ENCODE results near the gene CAP2.

DNA sequence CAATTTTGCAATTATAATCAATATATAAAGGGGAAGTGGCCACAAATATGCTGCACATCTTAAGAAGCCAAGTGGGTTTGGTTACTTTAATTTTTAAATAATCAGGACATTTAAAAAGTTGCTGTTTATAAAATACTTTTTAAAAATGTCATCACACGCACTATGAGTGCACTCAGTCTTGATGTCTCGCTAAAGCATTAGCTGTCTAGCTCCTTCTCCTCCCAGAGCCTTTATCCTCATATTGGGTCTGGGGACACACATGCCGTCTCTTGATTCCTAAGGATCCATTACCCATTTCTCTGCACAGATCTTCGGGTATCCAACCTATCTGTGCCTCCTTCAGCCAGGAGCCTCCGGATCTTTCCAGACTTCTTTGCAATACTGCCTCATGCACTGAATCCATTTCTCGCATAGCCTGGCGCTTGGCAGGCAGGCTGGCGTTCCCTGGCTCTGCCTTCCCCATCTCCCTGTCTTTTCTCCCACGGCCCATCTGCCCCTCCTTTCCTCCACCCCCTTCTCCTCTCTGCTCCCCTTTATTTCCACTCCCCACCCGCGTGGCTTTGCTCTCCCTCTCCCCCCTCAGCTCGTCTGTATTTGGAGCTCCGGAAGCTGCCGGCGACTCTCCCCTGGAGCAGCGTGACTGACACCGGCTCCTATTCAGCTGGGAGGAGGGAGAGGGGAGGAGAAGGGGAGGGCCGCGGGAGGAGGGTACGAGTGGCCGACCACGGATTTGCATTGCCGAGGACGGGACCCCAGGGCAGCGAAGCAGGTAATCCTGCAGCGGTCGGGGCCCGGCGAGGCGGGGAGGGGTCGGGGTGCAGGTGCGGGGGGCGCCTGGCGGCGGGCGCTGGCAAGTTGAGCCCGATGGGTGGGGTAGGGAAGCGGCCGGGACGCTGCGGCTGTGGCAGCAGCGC lies at the start of gene CAP2:
- TF ChIP-seq POLR2A (IDR thresholded peaks at IDR 0.05): no peak
- TF ChIP-seq, protein P1, sequence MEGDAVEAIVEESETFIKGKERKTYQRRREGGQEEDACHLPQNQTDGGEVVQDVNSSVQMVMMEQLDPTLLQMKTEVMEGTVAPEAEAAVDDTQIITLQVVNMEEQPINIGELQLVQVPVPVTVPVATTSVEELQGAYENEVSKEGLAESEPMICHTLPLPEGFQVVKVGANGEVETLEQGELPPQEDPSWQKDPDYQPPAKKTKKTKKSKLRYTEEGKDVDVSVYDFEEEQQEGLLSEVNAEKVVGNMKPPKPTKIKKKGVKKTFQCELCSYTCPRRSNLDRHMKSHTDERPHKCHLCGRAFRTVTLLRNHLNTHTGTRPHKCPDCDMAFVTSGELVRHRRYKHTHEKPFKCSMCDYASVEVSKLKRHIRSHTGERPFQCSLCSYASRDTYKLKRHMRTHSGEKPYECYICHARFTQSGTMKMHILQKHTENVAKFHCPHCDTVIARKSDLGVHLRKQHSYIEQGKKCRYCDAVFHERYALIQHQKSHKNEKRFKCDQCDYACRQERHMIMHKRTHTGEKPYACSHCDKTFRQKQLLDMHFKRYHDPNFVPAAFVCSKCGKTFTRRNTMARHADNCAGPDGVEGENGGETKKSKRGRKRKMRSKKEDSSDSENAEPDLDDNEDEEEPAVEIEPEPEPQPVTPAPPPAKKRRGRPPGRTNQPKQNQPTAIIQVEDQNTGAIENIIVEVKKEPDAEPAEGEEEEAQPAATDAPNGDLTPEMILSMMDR (IDR thresholded peaks at IDR 0.05): no peak

All from suprapubic skin (tissue), 3 donors.